Panc1 (cell line): ENCODE measurements around the gene LILRB3.

Experiments
- CTCF ChIP-seq: fragments of 450-650 bp; IDR thresholded peaks from 2 replicates; pipeline ENCODE4 v1.5.1; 2017; ENCODE audit warnings: mild to moderate bottlenecking
- POLR2AphosphoS5 ChIP-seq: IDR thresholded peaks from 2 replicates; pipeline ENCODE4 v1.6.1; 2012; ENCODE audit warnings: mild to moderate bottlenecking, low read depth, low read length, moderate library complexity
- REST ChIP-seq, 2 experiments: IDR thresholded peaks; 2 replicates each; pipeline ENCODE4 v1.6.1; 2011 to 2012; ENCODE audit warnings: low read depth in 2 of 2, control low read depth in 1 of 2, low read length in 1 of 2, mild to moderate bottlenecking in 1 of 2, moderate library complexity in 1 of 2; ENCODE audit not compliant: insufficient read depth in 1 of 2
- SIN3A ChIP-seq: IDR thresholded peaks from 2 replicates; pipeline ENCODE4 v1.6.1; 2012; ENCODE audit warnings: low read depth, mild to moderate bottlenecking, low read length, moderate library complexity, borderline replicate concordance; ENCODE audit not compliant: insufficient read depth

GRCh38 chr19:54256250-54257115, 33.7 kb upstream of the LILRB3 start:
- TF ChIP-seq CTCF (no peak), POLR2AphosphoS5 (no peak), REST (IDR thresholded peaks at IDR 0.05; ENCODE audit: insufficient read depth in 1 of 2, low read depth in 2 of 2, low read length in 1 of 2) (no peak), SIN3A (no peak)
